GM23338 (cell line): ENCODE measurements around the gene RNF217. TPM values are rescaled to one million over a fixed set of nuclear protein-coding genes. Genes with fewer than 3 reads are reported as not detected.

Experiments used
- ATAC-seq: fragments of 200-7000 bp; cut with Tn5 transposase; 3 replicates; pipeline ENCODE4 v1.9.1; 2020
- DNase-seq: peaks from one replicate; pipeline ENCODE4 v3.0.0-alpha.2; 2015; ENCODE audit warnings: low spot score
- H2AFZ ChIP-seq: fragments of 200-600 bp; sonication (generic); 2 replicates; pipeline ENCODE4 v1.8.0; 2016; ENCODE audit warnings: antibody characterized with exemption, mild to moderate bottlenecking, moderate library complexity
- H3F3A ChIP-seq: fragments of 200-600 bp; sonication (generic); replicated peaks from 2 replicates; pipeline ENCODE4 v1.8.0; 2017; ENCODE audit warnings: antibody characterized with exemption, mixed run types, low read depth
- H3K27ac ChIP-seq: fragments of 200-600 bp; sonication (generic); 2 replicates; pipeline ENCODE4 v1.6.1; 2016; ENCODE audit warnings: low read depth
- H3K27me3 ChIP-seq: fragments of 200-600 bp; sonication (generic); 2 replicates; pipeline ENCODE4 v1.8.0; 2016; ENCODE audit warnings: mild to moderate bottlenecking, mixed run types, moderate library complexity; ENCODE audit not compliant: insufficient read depth
- H3K36me3 ChIP-seq: fragments of 200-600 bp; sonication (generic); 2 replicates; pipeline ENCODE4 v1.8.0; 2016; ENCODE audit warnings: mild to moderate bottlenecking; ENCODE audit not compliant: insufficient read depth
- H3K4me1 ChIP-seq: fragments of 200-600 bp; sonication (generic); 2 replicates; pipeline ENCODE4 v1.8.0; 2016; ENCODE audit warnings: mild to moderate bottlenecking, moderate library complexity; ENCODE audit not compliant: insufficient read depth
- H3K4me2 ChIP-seq: fragments of 200-600 bp; sonication (generic); 2 replicates; pipeline ENCODE4 v1.7.1; 2017; ENCODE audit warnings: mixed run types
- H3K4me3 ChIP-seq: fragments of 200-600 bp; sonication (generic); 2 replicates; pipeline ENCODE4 v1.6.1; 2016; ENCODE audit warnings: mixed run types
- H3K79me2 ChIP-seq: fragments of 200-600 bp; sonication (generic); replicated peaks from 2 replicates; pipeline ENCODE4 v1.8.0; 2017; ENCODE audit warnings: mild to moderate bottlenecking; ENCODE audit not compliant: insufficient read depth
- H3K9me2 ChIP-seq: fragments of 200-600 bp; sonication (generic); 2 replicates; pipeline ENCODE4 v1.8.0; 2017; ENCODE audit not compliant: insufficient read depth
- H4K20me1 ChIP-seq: fragments of 200-600 bp; sonication (generic); replicated peaks from 2 replicates; pipeline ENCODE4 v1.8.0; 2017; ENCODE audit warnings: mild to moderate bottlenecking; ENCODE audit not compliant: insufficient read depth
- H3K27ac Mint-ChIP-seq: 2 replicates; pipeline ENCODE4 v1.8.0; 2020; ENCODE audit warnings: inconsistent platforms, mild to moderate bottlenecking, moderate library complexity, mixed read lengths
- H3K27me3 Mint-ChIP-seq: 3 replicates; pipeline ENCODE4 v1.8.0; 2022; ENCODE audit warnings: low read depth, mild to moderate bottlenecking, moderate library complexity, mixed read lengths, inconsistent platforms; ENCODE audit not compliant: insufficient read depth, poor library complexity
- H3K36me3 Mint-ChIP-seq: 3 replicates; pipeline ENCODE4 v1.8.0; 2021; ENCODE audit warnings: low read depth, mild to moderate bottlenecking, inconsistent platforms, moderate library complexity, mixed read lengths
- H3K4me1 Mint-ChIP-seq: 3 replicates; pipeline ENCODE4 v1.8.0; 2020; ENCODE audit warnings: mild to moderate bottlenecking, inconsistent platforms, mixed read lengths
- H3K4me3 Mint-ChIP-seq: 3 replicates; pipeline ENCODE4 v1.8.0; 2021; ENCODE audit warnings: moderate library complexity, mild to moderate bottlenecking, inconsistent platforms, mixed read lengths
- H3K9me3 Mint-ChIP-seq: 3 replicates; pipeline ENCODE4 v1.8.0; 2020; ENCODE audit warnings: moderate library complexity, mild to moderate bottlenecking, inconsistent platforms, mixed read lengths
- CREB1 ChIP-seq: fragments of 250-450 bp; sonication (Bioruptor Pico); IDR thresholded peaks from 2 replicates; pipeline ENCODE4 v1.5.0; 2020; ENCODE audit warnings: low read depth, mild to moderate bottlenecking, moderate library complexity
- CTCF ChIP-seq, 2 experiments: fragments of 200-600 bp in 1 of 2; sonication (generic) in 1 of 2; conservative IDR thresholded peaks; 2 replicates each; pipeline versions ENCODE4 v1.5.1 to v1.6.1; 2016 to 2017; ENCODE audit warnings: antibody characterized with exemption in 2 of 2, low read depth in 2 of 2, mild to moderate bottlenecking in 2 of 2, moderate library complexity in 1 of 2
- EZH2 ChIP-seq: fragments of 200-600 bp; sonication (generic); IDR thresholded peaks from one replicate; pipeline ENCODE4 v1.8.0; 2017; ENCODE audit warnings: antibody characterized with exemption, mild to moderate bottlenecking, low read depth; ENCODE audit not compliant: unreplicated experiment
- EZH2phosphoT487 ChIP-seq: fragments of 200-600 bp; sonication (generic); IDR thresholded peaks from one replicate; pipeline ENCODE4 v1.8.1; 2018; ENCODE audit warnings: antibody characterized with exemption; ENCODE audit not compliant: unreplicated experiment
- JUNB ChIP-seq: IDR thresholded peaks from one replicate; pipeline ENCODE4 v1.6.1; 2016; ENCODE audit warnings: antibody characterized with exemption; ENCODE audit not compliant: unreplicated experiment
- NANOG ChIP-seq: IDR thresholded peaks from 2 replicates; pipeline ENCODE4 v1.6.1; 2016; ENCODE audit warnings: antibody characterized with exemption, borderline replicate concordance
- POLR2AphosphoS5 ChIP-seq: IDR thresholded peaks from 2 replicates; pipeline ENCODE4 v1.6.1; 2016; ENCODE audit warnings: antibody characterized with exemption, low read depth
- REST ChIP-seq: IDR thresholded peaks from one replicate; pipeline ENCODE4 v1.6.1; 2018; ENCODE audit warnings: antibody characterized with exemption; ENCODE audit not compliant: unreplicated experiment
- STAT1 ChIP-seq: IDR thresholded peaks from one replicate; pipeline ENCODE4 v1.6.1; 2016; ENCODE audit warnings: antibody characterized with exemption; ENCODE audit not compliant: unreplicated experiment
- ZNF114 ChIP-seq: fragments of 250-450 bp; sonication (Bioruptor Pico); IDR thresholded peaks from 2 replicates; pipeline ENCODE4 v1.5.0; 2020; ENCODE audit warnings: mild to moderate bottlenecking, moderate library complexity
- ZNF331 ChIP-seq: fragments of 250-450 bp; sonication (Bioruptor Pico); IDR thresholded peaks from 2 replicates; pipeline ENCODE4 v1.5.0; 2020; ENCODE audit warnings: low read depth, mild to moderate bottlenecking, moderate library complexity
- polyA plus RNA-seq: library from polyadenylated mRNA; unstranded; fragments of >200 nt; fragmentation: Nextera tagmentation; extraction: Ambion mirVana; gene quantifications from 2 replicates; pipeline ENCODE4 v1.2.1, GENCODE V29; 2016
- total RNA-seq: library from RNA; depleted of rRNA; stranded (reverse); fragments of >200 nt; shearing (Covaris generic); gene quantifications from 2 replicates; pipeline ENCODE4 v1.2.3, GENCODE V29; 2014
- TF ChIP-seq, protein P1 (sequence below): IDR thresholded peaks from 2 replicates; pipeline ENCODE4 v1.6.1; 2016; ENCODE audit warnings: antibody characterized with exemption

RNF217 gene
- total and polyA plus RNA-seq, 2 experiments from 2014 or later, result 1.7 to 6.2 TPM

DNA sequence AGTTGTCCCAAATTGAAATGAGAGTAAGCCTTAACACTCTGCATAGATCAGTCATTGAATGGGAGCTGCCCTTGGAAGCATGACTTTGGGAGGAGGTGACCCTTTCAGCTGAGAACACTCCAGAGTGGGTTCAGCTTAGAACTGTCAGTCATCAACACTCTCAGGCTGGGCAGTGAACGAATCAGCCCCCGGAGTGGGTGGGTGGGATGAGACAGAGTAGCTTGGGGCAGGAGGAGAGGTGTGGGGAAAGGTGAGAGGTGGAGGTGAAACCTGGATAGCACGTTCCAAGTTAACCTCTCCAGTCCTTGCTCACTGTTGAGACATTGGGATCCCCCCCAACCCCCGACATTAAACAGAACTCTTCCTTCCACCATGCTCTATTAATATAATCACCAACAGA lies 136.0 kb downstream of the RNF217 start (continued):
- no peak for TF ChIP-seq ZNF114 (CRISPR knock-in tag)
- no peak for TF ChIP-seq REST
- TF ChIP-seq EZH2phosphoT487, result no peak
- no peak for TF ChIP-seq POLR2AphosphoS5
- no peak for TF ChIP-seq EZH2
- TF ChIP-seq NANOG, result no peak
- no peak for TF ChIP-seq STAT1

- Mint-ChIP-seq H3K27ac (no peak overlapping the region), H3K36me3 (no peaks in the 10 kb centered on the region), H3K27me3 (peaks cover 12% of the 10 kb centered on the region), H3K4me1 (peaks cover 34% of the 10 kb centered on the region), H3K4me3 (peak overlapping the region; percentile 62), H3K9me3 (no peaks in the 10 kb centered on the region)
- Histone ChIP-seq H3K9me2 (no peaks in the 10 kb centered on the region), H4K20me1 (no peaks in the 10 kb centered on the region), H3K36me3 (no peaks in the 10 kb centered on the region), H3F3A (no peaks in the 10 kb centered on the region), H3K4me1 (peaks cover 11% of the 10 kb centered on the region; the same call in 1 of the 2 replicates), H3K4me2 (peak overlapping the region; percentile 84), H3K4me3 (peak overlapping the region; percentile 70), H3K27me3 (peaks cover 21% of the 10 kb centered on the region), H3K79me2 (no peaks in the 10 kb centered on the region), H3K27ac (no peak overlapping the region), H2AFZ (peak overlapping the region; percentile 93)
- TF ChIP-seq NANOG, result no peak
- no peak for TF ChIP-seq EZH2
- TF ChIP-seq, protein P1, sequence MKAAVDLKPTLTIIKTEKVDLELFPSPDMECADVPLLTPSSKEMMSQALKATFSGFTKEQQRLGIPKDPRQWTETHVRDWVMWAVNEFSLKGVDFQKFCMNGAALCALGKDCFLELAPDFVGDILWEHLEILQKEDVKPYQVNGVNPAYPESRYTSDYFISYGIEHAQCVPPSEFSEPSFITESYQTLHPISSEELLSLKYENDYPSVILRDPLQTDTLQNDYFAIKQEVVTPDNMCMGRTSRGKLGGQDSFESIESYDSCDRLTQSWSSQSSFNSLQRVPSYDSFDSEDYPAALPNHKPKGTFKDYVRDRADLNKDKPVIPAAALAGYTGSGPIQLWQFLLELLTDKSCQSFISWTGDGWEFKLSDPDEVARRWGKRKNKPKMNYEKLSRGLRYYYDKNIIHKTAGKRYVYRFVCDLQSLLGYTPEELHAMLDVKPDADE, result no peak
- TF ChIP-seq CREB1 (CRISPR knock-in tag), result no peak
- TF ChIP-seq EZH2phosphoT487, result no peak
- TF ChIP-seq ZNF114 (CRISPR knock-in tag), result no peak
- no peak for TF ChIP-seq JUNB
- TF ChIP-seq ZNF331 (CRISPR knock-in tag), result no peak
- TF ChIP-seq STAT1, result no peak
- 0 out of 4 replicates have a peak, but pooled peaks of 1 of the 2 experiments have one; percentile 16 for TF ChIP-seq CTCF (conservative IDR thresholded peaks at IDR 0.05; ENCODE audit: low read depth in 2 of 2)
- no peak for TF ChIP-seq REST
- TF ChIP-seq POLR2AphosphoS5, result 0 out of 2 replicates have a peak, but pooled peaks have one; percentile 33
- DNase-seq (peak; percentile 79), ATAC-seq (peak; percentile 91)
Measured at GRCh38 chr6:125099211-125100073, 137.2 kb downstream of the RNF217 start.
